OCI-LY1 (cell line): ENCODE measurements around the gene LRIG1.

Experiments
- EZH2 ChIP-seq: fragments of 200-600 bp; sonication (generic), shearing (Covaris generic); IDR thresholded peaks from 2 replicates; pipeline ENCODE4 v1.8.0; 2017; ENCODE audit warnings: borderline replicate concordance, mixed run types, mild to moderate bottlenecking, antibody characterized with exemption, low read length, moderate library complexity, mixed read lengths
- TF ChIP-seq, protein P1 (sequence below): fragments of 200-600 bp; sonication (generic), shearing (Covaris generic); IDR thresholded peaks from 2 replicates; pipeline ENCODE4 v1.5.1; 2017; ENCODE audit warnings: mild to moderate bottlenecking, antibody characterized with exemption, low read length, moderate library complexity, mixed read lengths

GRCh38 chr3:66383023-66383422 is 117.8 kb downstream of the LRIG1 start:
- TF ChIP-seq EZH2, result no peak
- TF ChIP-seq, protein P1, sequence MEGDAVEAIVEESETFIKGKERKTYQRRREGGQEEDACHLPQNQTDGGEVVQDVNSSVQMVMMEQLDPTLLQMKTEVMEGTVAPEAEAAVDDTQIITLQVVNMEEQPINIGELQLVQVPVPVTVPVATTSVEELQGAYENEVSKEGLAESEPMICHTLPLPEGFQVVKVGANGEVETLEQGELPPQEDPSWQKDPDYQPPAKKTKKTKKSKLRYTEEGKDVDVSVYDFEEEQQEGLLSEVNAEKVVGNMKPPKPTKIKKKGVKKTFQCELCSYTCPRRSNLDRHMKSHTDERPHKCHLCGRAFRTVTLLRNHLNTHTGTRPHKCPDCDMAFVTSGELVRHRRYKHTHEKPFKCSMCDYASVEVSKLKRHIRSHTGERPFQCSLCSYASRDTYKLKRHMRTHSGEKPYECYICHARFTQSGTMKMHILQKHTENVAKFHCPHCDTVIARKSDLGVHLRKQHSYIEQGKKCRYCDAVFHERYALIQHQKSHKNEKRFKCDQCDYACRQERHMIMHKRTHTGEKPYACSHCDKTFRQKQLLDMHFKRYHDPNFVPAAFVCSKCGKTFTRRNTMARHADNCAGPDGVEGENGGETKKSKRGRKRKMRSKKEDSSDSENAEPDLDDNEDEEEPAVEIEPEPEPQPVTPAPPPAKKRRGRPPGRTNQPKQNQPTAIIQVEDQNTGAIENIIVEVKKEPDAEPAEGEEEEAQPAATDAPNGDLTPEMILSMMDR, result no peak
